Vagina (tissue), 2 donors: ENCODE data around the gene SLC25A44. TPM values are rescaled to one million over a fixed set of nuclear protein-coding genes. Genes with fewer than 3 reads are reported as not detected.

Experiments
- DNase-seq, 2 donors: peaks; one replicate each; pipeline ENCODE4 v3.0.0-alpha.2; 2017; ENCODE audit errors: extremely low spot score in 2 of 2
- H3K27ac ChIP-seq: fragments of 200-600 bp; sonication (generic); one replicate; pipeline ENCODE4 v1.5.1; 2019
- H3K27me3 ChIP-seq: fragments of 200-600 bp; sonication (generic); one replicate; pipeline ENCODE4 v1.5.1; 2019
- H3K36me3 ChIP-seq, 2 donors: fragments of 200-600 bp; sonication (generic); one replicate each; pipeline ENCODE4 v1.5.1; 2017 to 2019
- H3K4me1 ChIP-seq: fragments of 200-600 bp; sonication (generic); one replicate; pipeline ENCODE4 v1.5.1; 2019
- H3K4me3 ChIP-seq, 2 donors: fragments of 200-600 bp; sonication (generic); 1 replicate in 1 of 2; 2 replicates in 1 of 2; pipeline ENCODE4 v1.5.1; 2016 to 2019
- H3K9me3 ChIP-seq: fragments of 200-600 bp; sonication (generic); one replicate; pipeline ENCODE4 v1.5.1; 2019
- CTCF ChIP-seq, 3 experiments: fragments of 450-650 bp in 2 of 3; fragments of 200-600 bp in 1 of 3; sonication (generic) in 1 of 3; IDR thresholded peaks; one replicate each; pipeline ENCODE4 v1.5.1; 2017 to 2019; ENCODE audit warnings: antibody characterized with exemption in 3 of 3, mild to moderate bottlenecking in 2 of 3, moderate library complexity in 2 of 3
- POLR2A ChIP-seq, 2 donors: fragments of 450-650 bp; IDR thresholded peaks; one replicate each; pipeline ENCODE4 v1.6.1; 2017; ENCODE audit warnings: antibody characterized with exemption in 2 of 2, mild to moderate bottlenecking in 2 of 2, moderate library complexity in 2 of 2
- POLR2AphosphoS5 ChIP-seq, 2 donors: sonication (generic); formaldehyde crosslinking; IDR thresholded peaks; one replicate each; pipeline ENCODE4 v1.9.0; 2017; ENCODE audit warnings: antibody characterized with exemption in 2 of 2, mild to moderate bottlenecking in 2 of 2, low read depth in 1 of 2; ENCODE audit not compliant: insufficient read depth in 1 of 2
- intact Hi-C: fragments of 100-400 bp; cut with DNase I; formaldehyde crosslinking; loops from one replicate; pipeline ENCODE4 v1.15.1; 2023
- small RNA-seq: library from RNA; depleted of rRNA; stranded (forward); fragments of <200 nt; gene quantifications from one replicate; pipeline ENCODE3, GENCODE V24; 2016
- total RNA-seq: library from RNA; depleted of rRNA; stranded (reverse); fragments of >200 nt; gene quantifications from one replicate; pipeline ENCODE4 v1.2.3, GENCODE V29; 2016

SLC25A44 gene
- total RNA-seq, 1 donor from 2014 or later, result 14.0 TPM

GRCh38 chr1:156260896-156261295 is 67.0 kb downstream of the SLC25A44 start:
- TF ChIP-seq CTCF (IDR thresholded peaks at IDR 0.05), result no peak
- no peak for TF ChIP-seq POLR2A (IDR thresholded peaks at IDR 0.05)
- no peak for TF ChIP-seq POLR2AphosphoS5 (IDR thresholded peaks at IDR 0.05; ENCODE audit: insufficient read depth in 1 of 2, low read depth in 1 of 2)
- intact Hi-C loops, result no loop called here
- H3K36me3 ChIP-seq, result peaks cover 3 to 89% of the 10 kb centered on the region in 2 donors
- no peak overlapping the region for H3K27ac ChIP-seq
- no peak for DNase-seq
- no peaks in the 10 kb centered on the region for H3K9me3 ChIP-seq
- no peak overlapping the region for H3K4me3 ChIP-seq
- no peaks in the 10 kb centered on the region for H3K27me3 ChIP-seq
- no peaks in the 10 kb centered on the region for H3K4me1 ChIP-seq

Small RNA genes within 50 kb of the gene (small RNA-seq; reads per million reads assigned to genes)
- gene RF00568, result not detected

Other genes starting within 250 kb of the SLC25A44 start
- gene ARHGEF2, start 215.6 kb upstream of the SLC25A44 start, total RNA-seq, result 76.4 TPM
- 187 TPM for gene SSR2, start 173.2 kb upstream of the SLC25A44 start, total RNA-seq
- gene UBQLN4, start 140.3 kb upstream of the SLC25A44 start, total RNA-seq, result 27.0 TPM
- gene LAMTOR2, start 139.3 kb upstream of the SLC25A44 start, total RNA-seq, result 73.9 TPM
- 52.1 TPM for gene RAB25, start 132.9 kb upstream of the SLC25A44 start, total RNA-seq
- gene MEX3A, start 111.6 kb upstream of the SLC25A44 start, total RNA-seq, result 1.2 TPM
- gene LMNA, start 79.4 kb upstream of the SLC25A44 start, total RNA-seq, result 436 TPM
- gene SEMA4A, start 40.5 kb upstream of the SLC25A44 start, total RNA-seq, result 18.7 TPM
- gene PMF1, start 18.9 kb downstream of the SLC25A44 start, total RNA-seq, result 44.7 TPM
- not detected for gene BGLAP, start 48.1 kb downstream of the SLC25A44 start, total RNA-seq
- gene PAQR6, start 54.0 kb downstream of the SLC25A44 start, total RNA-seq, result 2.0 TPM
- 57.7 TPM for gene SMG5, start 88.7 kb downstream of the SLC25A44 start, total RNA-seq
- gene TMEM79, start 90.2 kb downstream of the SLC25A44 start, total RNA-seq, result 27.3 TPM
- gene GLMP, start 101.6 kb downstream of the SLC25A44 start, total RNA-seq, result 36.1 TPM
- not detected for gene VHLL, start 105.2 kb downstream of the SLC25A44 start, total RNA-seq
- gene CCT3, start 144.2 kb downstream of the SLC25A44 start, total RNA-seq, result 186 TPM
- gene TSACC, start 144.4 kb downstream of the SLC25A44 start, total RNA-seq, result not detected
- not detected for gene RHBG, start 175.1 kb downstream of the SLC25A44 start, total RNA-seq